HG02973 (cell line): ENCODE results near the gene POTEM.
"Not testable (repeated sequence)": the region's sequence is repeated elsewhere in the genome, so short reads cannot be mapped to it uniquely, and the experiment has no call there.

Source experiments
- ATAC-seq: cut with Tn5 transposase; IDR thresholded peaks from one replicate; pipeline ENCODE4 v1.9.1; 2021; ENCODE audit warnings: moderate library complexity; ENCODE audit not compliant: unreplicated experiment

POTEM gene

GRCh38 chr14:19036811-19037382 is 69.7 kb downstream of the POTEM start:
- ATAC-seq, result not testable (repeated sequence)

GRCh38 chr14:19038060-19038664 is 70.9 kb downstream of the POTEM start:
- ATAC-seq, result not testable (repeated sequence)

GRCh38 chr14:19038785-19039184 is 71.6 kb downstream of the POTEM start:
- not testable (repeated sequence) for ATAC-seq

- ATAC-seq, result not testable (repeated sequence)
Measured at GRCh38 chr14:19043384-19043783, 76.2 kb downstream of the POTEM start.
